ENCODE data around the gene PCDHB1.

GRCh38 chr5:141002605-141002965 lies 48.6 kb upstream of the PCDHB1 start:
- TF ChIP-seq POLR2A (IDR thresholded peaks at IDR 0.05) (no peak), CTCF (IDR thresholded peaks at IDR 0.05) (no peak), POLR2AphosphoS5 (IDR thresholded peaks at IDR 0.05) (no peak), EP300 (IDR thresholded peaks at IDR 0.05; ENCODE audit: low read depth) (no peak)
